Non-pigmented ciliary epithelial cell (primary cell): ENCODE measurements around the gene WDR27.
A peak's percentile ranks its signal among the peaks of the same experiment; 100 is the strongest.

Source experiments
- DNase-seq: peaks from one replicate; pipeline ENCODE4 v3.0.0-alpha.2; 2010; ENCODE audit warnings: low read depth

Gene WDR27

DNA sequence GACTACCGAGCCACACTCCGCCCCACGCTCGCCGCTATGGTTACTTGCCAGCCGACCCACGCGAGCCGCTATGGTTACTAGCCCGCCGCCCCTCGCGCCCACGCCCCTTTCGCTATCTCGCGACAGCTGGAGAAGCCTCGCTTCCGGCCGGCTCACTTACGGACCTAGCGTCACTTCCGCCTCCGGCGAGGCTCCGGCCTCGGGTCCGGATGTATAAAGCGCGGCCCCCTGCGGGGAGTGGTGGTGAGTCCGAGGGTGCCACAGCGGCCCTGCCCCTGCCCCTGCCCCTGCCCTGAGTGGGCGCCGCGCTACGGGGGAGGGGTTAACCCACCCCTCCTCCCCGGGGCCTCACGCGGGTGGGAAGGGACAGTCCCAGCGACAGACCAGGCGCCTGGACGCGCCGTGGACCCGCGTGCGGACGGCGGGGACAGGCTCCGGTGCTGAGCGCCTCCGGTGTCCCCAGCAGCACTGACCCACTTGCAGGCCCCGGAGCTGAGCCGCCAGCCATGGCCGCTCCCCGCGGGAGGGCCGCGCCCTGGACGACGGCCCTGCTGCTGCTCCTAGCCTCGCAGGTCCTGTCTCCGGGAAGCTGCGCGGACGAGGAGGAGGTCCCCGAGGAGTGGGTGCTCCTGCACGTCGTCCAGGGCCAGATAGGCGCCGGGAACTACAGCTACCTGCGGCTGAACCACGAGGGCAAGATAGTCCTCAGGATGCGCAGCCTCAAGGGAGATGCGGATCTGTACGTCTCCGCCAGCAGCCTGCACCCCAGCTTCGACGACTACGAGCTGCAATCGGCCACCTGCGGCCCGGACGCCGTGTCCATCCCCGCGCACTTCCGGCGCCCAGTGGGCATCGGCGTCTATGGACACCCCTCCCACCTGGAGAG is at the start of gene WDR27, which contains the start of gene C6orf120:
Gene WDR27, minus strand, starts transcription at position 76 of the 886 bp plus-strand sequence. CDS start 13,024 bp downstream, outside the sequence.
Gene C6orf120, plus strand, starts transcription at position 173 of the 886 bp plus-strand sequence. Its CDS starts 334 bp downstream, at position 507.
- peak; percentile 80 for DNase-seq

DNA sequence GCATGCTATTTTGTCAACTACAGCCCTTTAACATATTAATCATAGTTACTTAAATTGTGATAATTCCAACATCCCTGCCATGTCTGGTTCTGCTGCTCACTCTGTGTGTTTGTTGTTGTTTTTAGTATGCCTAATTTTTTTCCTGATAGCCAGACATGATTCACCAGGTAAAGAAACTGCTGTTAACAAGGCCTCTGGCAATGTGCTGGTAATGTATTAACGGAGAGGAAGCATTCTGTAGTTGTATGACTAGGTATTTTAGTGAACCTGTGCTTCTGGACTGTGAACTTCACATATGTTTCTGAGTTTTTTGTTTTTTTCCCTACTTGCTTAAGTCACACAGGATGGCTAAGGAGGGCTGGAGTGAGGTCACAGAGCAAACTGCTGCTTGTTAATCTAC is 44.7 kb upstream of the WDR27 start:
- DNase-seq = no peak

GRCh38 chr6:169745405-169745804 is 43.6 kb upstream of the WDR27 start:
- no peak for DNase-seq

DNA sequence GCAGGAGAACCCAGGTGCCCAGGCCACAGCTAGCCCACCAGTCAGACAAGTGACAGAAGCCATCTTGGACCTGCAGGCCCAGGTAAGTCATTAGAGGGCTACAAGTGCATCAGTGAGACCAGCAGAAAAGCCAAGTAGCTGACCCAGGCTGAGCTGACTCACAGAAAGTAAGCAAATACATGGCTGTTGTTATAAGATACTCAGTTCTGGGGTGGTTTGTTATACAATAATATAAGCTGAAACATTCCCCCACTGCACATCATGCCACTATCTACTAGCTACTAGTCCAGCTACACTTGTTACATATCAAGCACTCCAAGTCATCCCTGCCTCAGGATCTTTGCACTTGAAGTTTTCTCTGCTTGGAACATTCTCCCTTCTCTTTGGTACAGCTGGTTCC is 39.5 kb upstream of the WDR27 start:
- no peak for DNase-seq

GRCh38 chr6:169738976-169739529 is 37.2 kb upstream of the WDR27 start:
- no peak for DNase-seq

- no peak for DNase-seq
Observed at GRCh38 chr6:169738204-169738975, 36.6 kb upstream of the WDR27 start.

- DNase-seq = no peak
Observed at GRCh38 chr6:169729961-169730360, 28.1 kb upstream of the WDR27 start.

GRCh38 chr6:169726963-169727362 is 25.1 kb upstream of the WDR27 start:
- DNase-seq = no peak

- DNase-seq = no peak
Observed at GRCh38 chr6:169726049-169726400, 24.2 kb upstream of the WDR27 start.

DNA sequence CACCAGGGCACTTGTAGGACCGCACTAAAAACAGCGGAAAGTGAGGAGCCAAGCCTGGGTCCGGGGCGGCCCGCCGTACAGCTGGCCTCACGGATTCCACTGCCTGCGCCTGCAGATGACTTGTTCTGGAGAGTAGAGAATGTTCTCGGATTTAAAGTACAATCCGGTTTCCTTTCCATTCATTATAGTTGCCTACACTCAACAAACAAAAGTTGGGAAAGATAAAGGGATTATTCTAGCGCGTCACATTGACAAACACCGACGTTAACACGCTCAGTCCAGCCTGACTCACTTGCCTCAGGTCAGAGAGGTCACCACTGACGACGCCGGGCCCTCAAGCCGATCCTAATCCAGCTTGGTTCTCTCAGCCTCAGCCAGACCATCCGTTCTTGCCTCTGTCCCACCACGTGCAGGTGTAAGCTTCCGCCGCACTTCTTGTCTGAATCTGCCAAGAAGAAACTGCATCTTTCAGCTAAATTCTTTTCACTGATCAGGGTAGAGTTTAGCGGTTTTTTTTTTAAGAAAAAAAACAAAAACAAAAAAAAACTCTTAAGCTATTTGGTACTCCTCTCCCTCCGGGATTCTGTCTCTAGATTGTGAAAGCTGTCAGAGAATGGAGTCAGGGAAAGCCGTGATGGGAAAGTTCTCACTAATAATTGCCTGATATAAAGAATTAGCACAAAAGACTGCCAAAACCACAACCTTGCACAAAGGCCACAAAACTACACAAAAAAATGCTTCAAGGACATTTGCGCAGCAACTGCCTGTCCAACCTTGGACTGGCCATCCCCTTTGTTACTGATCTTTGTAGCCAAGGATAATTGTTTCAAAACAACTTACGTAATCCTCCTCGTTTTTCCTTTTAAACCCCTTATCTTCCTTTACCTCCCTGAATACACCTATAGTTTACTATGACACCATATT is 23.6 kb upstream of the WDR27 start:
- DNase-seq = peak; percentile 69

GRCh38 chr6:169724494-169725124 is 22.8 kb upstream of the WDR27 start, which contains the start of gene PHF10:
Gene PHF10 (minus strand): TSS chr6:169724500. CDS start chr6:169723931, 569 bp downstream.
- DNase-seq = no peak

GRCh38 chr6:169723991-169724493 is 22.2 kb upstream of the WDR27 start:
- DNase-seq = no peak

DNA sequence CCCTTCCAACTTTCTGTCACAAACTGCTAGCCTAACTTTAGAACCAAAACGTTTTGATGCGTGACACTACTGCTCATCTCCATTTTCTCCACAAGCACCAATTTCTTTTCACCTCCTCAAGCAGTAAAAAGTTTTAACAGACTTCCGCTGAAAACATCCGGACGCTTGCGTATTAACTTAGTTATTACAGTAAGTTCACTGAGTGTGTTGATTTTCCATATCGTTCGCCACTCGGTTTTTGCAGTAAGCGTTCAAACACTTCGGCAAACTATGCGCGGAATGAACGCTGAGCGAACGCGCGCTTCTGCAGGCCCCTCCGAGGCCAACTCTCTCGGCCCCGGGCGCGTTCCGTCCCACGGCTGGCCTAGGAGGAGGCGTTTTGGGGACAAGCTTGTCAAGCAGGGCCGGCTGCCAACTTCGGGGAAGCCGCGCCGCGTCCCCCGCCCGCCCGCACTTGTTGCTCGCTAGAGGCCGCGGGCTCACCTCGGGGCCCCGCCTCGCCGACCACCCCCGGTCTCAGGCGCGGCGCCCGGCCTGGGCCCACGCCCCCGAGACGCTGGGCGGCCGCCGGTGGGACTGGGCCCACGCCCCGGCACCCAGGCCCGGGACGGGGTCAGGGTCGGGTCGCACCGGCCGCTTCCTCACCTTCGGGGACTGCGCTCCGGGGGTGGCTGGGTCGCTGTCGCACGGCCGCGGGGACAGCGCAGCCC is 21.5 kb upstream of the WDR27 start:
- DNase-seq = no peak

DNA sequence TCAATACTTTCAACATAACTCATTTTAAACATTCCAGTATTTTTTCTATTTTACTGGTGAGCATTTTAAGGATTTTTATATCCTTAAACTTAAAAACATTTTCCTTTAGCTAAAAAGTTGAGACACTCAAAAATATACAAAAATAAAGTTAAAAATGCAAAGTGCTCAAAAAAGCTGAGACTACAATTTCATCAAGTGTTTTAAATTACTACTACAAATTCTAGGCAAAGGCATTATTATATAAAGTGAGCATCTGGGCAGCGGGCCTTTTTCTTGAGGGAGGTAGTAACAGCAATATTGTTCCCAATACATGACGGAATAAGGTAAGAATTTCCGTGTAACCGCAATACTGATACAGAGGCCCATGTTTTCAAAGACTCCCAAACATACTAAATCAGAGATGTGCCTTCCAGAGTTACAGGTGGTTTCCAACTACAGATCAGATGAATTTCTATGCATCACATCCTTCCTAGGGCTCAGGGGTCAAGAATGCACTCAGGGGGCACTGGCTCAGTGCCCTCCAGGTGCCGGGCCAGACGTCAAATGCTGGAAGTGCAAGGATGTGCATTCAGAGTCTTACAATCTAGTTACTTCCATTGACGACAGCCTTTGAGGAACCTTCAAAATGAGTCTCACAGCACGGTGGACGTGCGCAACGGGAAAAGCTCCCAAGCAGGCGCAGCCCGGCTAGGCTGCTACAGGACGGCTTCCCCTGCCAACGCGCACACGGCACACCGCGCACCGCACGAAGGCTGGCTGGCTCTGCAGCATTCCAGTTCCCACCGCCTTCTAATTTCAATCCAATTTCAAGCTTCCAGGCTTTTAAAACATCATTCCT is 20.8 kb upstream of the WDR27 start:
- DNase-seq = no peak

- no peak for DNase-seq
Observed at GRCh38 chr6:169720207-169720855, 18.5 kb upstream of the WDR27 start.

DNA sequence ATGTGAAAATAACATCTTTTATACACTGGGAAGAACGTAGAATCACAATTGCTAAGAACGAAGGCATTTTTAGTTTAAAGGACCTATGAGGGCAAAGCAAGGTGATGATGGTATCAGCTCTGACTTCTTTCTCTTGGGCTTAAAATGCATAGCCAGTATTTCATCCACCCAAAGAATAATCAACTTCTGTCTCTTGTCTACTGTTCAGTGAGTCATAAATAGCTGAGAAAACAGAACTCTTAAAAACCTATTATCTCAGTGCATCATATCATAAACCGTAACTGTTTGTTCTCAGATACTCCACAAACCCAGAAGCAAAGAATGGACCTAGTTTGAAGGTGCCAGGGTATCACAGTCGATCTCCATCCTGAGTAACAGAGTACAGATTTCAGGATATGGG is 17.3 kb upstream of the WDR27 start:
- DNase-seq = no peak

GRCh38 chr6:169714595-169714994 is 12.8 kb upstream of the WDR27 start:
- no peak for DNase-seq

- no peak for DNase-seq
Observed at GRCh38 chr6:169714178-169714577, 12.3 kb upstream of the WDR27 start.

- no peak for DNase-seq
Observed at GRCh38 chr6:169710009-169710408, 8.2 kb upstream of the WDR27 start.
